ENCODE data around the gene EVA1C. TPM values are rescaled to one million over a fixed set of nuclear protein-coding genes. Genes with fewer than 3 reads are reported as not detected.
"Not testable (repeated sequence)": the region's sequence is repeated elsewhere in the genome, so short reads cannot be mapped to it uniquely, and the experiment has no call there.

EVA1C gene
- polyA plus RNA-seq, 1 donor from 2014 or later = 2.1 TPM

DNA sequence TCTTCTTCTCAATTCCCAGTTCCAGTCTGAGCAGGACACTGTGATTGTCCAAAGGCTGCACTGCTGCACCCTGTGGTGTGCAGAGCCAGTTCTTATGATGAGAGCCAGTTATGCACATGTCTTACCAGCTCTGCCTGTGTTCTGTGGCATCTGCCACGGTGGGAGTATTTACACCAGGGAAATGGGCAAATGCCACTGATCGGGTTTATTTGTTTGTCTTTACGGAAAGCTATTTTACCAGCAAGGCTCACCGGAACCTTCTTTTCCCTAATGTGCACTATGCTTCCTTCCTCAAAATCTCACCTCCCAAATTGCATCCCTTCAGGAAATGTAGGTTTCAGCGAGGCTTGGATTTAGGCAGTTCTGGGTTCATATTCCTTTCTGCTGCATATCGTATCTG, 49.0 kb downstream of the EVA1C start:
- Histone ChIP-seq H3K27me3 (ENCODE audit: insufficient read depth, low read depth, low read length) (no peaks in the 10 kb centered on the region), H3F3A (ENCODE audit: insufficient read depth, low read length, poor library complexity, severe bottlenecking) (no peaks in the 10 kb centered on the region), H3K9me2 (ENCODE audit: insufficient read depth, low read length) (no peaks in the 10 kb centered on the region), H3K4me2 (ENCODE audit: low read length) (no peak overlapping the region), H4K20me1 (ENCODE audit: insufficient read depth) (no peaks in the 10 kb centered on the region), H2AFZ (ENCODE audit: low read depth, low read length) (no peak overlapping the region), H3K9me3 (ENCODE audit: low read length) (no peaks in the 10 kb centered on the region), H3K36me3 (ENCODE audit: insufficient read depth, low read length) (no peaks in the 10 kb centered on the region), H3K4me3 (ENCODE audit: low read length) (no peak overlapping the region), H3K79me2 (replicated peaks; ENCODE audit: insufficient read depth, low read length) (no peaks in the 10 kb centered on the region), H3K27ac (ENCODE audit: low read length) (no peak overlapping the region), H3K9ac (ENCODE audit: low read length) (no peak overlapping the region)
- TF ChIP-seq MXI1 (conservative IDR thresholded peaks at IDR 0.05; ENCODE audit: poor library complexity, severe bottlenecking) (no peak), SMC3 (conservative IDR thresholded peaks at IDR 0.05; ENCODE audit: poor library complexity) (no peak), TAF1 (IDR thresholded peaks at IDR 0.05; ENCODE audit: low read depth) (no peak), POLR2AphosphoS5 (IDR thresholded peaks at IDR 0.05) (no peak), EZH2 (IDR thresholded peaks at IDR 0.05; ENCODE audit: borderline replicate concordance, insufficient read depth, low read length, poor library complexity, severe bottlenecking) (no peak), EP300 (conservative IDR thresholded peaks at IDR 0.05; ENCODE audit: poor library complexity, severe bottlenecking) (no peak), RAD21 (conservative IDR thresholded peaks at IDR 0.05) (no peak)
- TF ChIP-seq, protein P1, sequence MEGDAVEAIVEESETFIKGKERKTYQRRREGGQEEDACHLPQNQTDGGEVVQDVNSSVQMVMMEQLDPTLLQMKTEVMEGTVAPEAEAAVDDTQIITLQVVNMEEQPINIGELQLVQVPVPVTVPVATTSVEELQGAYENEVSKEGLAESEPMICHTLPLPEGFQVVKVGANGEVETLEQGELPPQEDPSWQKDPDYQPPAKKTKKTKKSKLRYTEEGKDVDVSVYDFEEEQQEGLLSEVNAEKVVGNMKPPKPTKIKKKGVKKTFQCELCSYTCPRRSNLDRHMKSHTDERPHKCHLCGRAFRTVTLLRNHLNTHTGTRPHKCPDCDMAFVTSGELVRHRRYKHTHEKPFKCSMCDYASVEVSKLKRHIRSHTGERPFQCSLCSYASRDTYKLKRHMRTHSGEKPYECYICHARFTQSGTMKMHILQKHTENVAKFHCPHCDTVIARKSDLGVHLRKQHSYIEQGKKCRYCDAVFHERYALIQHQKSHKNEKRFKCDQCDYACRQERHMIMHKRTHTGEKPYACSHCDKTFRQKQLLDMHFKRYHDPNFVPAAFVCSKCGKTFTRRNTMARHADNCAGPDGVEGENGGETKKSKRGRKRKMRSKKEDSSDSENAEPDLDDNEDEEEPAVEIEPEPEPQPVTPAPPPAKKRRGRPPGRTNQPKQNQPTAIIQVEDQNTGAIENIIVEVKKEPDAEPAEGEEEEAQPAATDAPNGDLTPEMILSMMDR (IDR thresholded peaks at IDR 0.05; ENCODE audit: poor library complexity, severe bottlenecking) = no peak
- TF ChIP-seq, protein P2, sequence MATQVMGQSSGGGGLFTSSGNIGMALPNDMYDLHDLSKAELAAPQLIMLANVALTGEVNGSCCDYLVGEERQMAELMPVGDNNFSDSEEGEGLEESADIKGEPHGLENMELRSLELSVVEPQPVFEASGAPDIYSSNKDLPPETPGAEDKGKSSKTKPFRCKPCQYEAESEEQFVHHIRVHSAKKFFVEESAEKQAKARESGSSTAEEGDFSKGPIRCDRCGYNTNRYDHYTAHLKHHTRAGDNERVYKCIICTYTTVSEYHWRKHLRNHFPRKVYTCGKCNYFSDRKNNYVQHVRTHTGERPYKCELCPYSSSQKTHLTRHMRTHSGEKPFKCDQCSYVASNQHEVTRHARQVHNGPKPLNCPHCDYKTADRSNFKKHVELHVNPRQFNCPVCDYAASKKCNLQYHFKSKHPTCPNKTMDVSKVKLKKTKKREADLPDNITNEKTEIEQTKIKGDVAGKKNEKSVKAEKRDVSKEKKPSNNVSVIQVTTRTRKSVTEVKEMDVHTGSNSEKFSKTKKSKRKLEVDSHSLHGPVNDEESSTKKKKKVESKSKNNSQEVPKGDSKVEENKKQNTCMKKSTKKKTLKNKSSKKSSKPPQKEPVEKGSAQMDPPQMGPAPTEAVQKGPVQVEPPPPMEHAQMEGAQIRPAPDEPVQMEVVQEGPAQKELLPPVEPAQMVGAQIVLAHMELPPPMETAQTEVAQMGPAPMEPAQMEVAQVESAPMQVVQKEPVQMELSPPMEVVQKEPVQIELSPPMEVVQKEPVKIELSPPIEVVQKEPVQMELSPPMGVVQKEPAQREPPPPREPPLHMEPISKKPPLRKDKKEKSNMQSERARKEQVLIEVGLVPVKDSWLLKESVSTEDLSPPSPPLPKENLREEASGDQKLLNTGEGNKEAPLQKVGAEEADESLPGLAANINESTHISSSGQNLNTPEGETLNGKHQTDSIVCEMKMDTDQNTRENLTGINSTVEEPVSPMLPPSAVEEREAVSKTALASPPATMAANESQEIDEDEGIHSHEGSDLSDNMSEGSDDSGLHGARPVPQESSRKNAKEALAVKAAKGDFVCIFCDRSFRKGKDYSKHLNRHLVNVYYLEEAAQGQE (IDR thresholded peaks at IDR 0.05; ENCODE audit: borderline replicate concordance) = no peak

DNA sequence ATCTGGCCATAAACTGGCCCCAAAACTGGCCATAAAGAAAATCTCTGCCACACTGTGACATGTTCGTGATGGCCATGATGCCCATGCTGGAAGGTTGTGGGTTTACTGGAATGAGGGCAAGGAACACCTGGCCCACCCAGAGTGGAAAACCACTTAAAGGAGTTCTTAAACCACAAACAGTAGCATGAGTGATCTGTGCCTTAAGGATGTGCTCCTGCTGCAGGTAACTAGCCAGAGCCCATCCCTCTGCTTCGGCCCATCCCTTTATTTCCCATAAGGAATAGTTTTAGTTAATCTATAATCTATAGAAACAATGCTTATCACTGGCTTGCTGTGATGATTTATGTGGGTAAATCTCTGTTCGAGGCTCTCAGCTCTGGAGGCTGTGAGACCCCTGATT, 50.1 kb downstream of the EVA1C start:
- not testable (repeated sequence) for H3K4me2 ChIP-seq (ENCODE audit: low read length); H3K9ac ChIP-seq (ENCODE audit: low read length); H3K9me3 ChIP-seq (ENCODE audit: low read length); H3F3A ChIP-seq (ENCODE audit: insufficient read depth, low read length, poor library complexity, severe bottlenecking); H3K79me2 ChIP-seq (replicated peaks; ENCODE audit: insufficient read depth, low read length); H3K9me2 ChIP-seq (ENCODE audit: insufficient read depth, low read length); H3K36me3 ChIP-seq (ENCODE audit: insufficient read depth, low read length); H3K4me3 ChIP-seq (ENCODE audit: low read length); H3K27ac ChIP-seq (ENCODE audit: low read length); H3K27me3 ChIP-seq (ENCODE audit: insufficient read depth, low read depth, low read length); H4K20me1 ChIP-seq (ENCODE audit: insufficient read depth); H2AFZ ChIP-seq (ENCODE audit: low read depth, low read length)

DNA sequence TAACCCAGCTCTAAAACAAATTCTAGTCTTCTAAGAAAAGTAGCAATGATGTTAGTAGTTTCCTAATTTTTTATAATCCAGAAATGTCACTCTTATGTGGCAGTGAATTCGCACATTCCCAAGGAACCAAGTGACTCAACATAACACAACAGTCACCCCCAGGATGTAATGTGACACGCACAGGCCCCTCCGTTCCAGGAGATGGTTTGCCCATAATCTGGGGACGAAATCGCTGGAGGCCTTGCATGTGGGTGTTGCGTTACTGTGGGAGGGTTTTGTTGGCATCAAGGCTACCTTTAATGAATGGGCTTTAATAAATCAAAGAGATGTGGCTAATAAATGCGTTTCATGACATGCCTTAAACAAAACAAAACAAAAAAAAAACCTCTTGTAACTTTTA, 50.9 kb downstream of the EVA1C start:
- no peak for TF ChIP-seq EP300 (conservative IDR thresholded peaks at IDR 0.05; ENCODE audit: poor library complexity, severe bottlenecking)
- TF ChIP-seq, protein P2 (IDR thresholded peaks at IDR 0.05; ENCODE audit: borderline replicate concordance) = no peak
- no peak for TF ChIP-seq POLR2AphosphoS5 (IDR thresholded peaks at IDR 0.05)
- no peak for TF ChIP-seq TAF1 (IDR thresholded peaks at IDR 0.05; ENCODE audit: low read depth)
- no peak for TF ChIP-seq MXI1 (conservative IDR thresholded peaks at IDR 0.05; ENCODE audit: poor library complexity, severe bottlenecking)
- TF ChIP-seq SMC3 (conservative IDR thresholded peaks at IDR 0.05; ENCODE audit: poor library complexity) = no peak
- TF ChIP-seq, protein P1 (IDR thresholded peaks at IDR 0.05; ENCODE audit: poor library complexity, severe bottlenecking) = no peak
- Histone ChIP-seq H3K27me3 (ENCODE audit: insufficient read depth, low read depth, low read length) (no peaks in the 10 kb centered on the region), H3K4me3 (ENCODE audit: low read length) (no peak overlapping the region), H4K20me1 (ENCODE audit: insufficient read depth) (no peaks in the 10 kb centered on the region), H3K79me2 (replicated peaks; ENCODE audit: insufficient read depth, low read length) (no peaks in the 10 kb centered on the region), H3K9me2 (ENCODE audit: insufficient read depth, low read length) (no peaks in the 10 kb centered on the region), H3K36me3 (ENCODE audit: insufficient read depth, low read length) (no peaks in the 10 kb centered on the region), H2AFZ (ENCODE audit: low read depth, low read length) (no peak overlapping the region), H3K9ac (ENCODE audit: low read length) (no peak overlapping the region), H3K9me3 (ENCODE audit: low read length) (no peaks in the 10 kb centered on the region), H3F3A (ENCODE audit: insufficient read depth, low read length, poor library complexity, severe bottlenecking) (no peaks in the 10 kb centered on the region), H3K4me2 (ENCODE audit: low read length) (no peak overlapping the region), H3K27ac (ENCODE audit: low read length) (no peak overlapping the region)
